Measurements from ENCODE around the gene TBC1D22A.
A peak's percentile ranks its signal among the peaks of the same experiment; 100 is the strongest.

The TBC1D22A gene

GRCh38 chr22:46762238-46763050 is at the start of gene TBC1D22A:
Gene TBC1D22A (plus strand): TSS chr22:46762650. CDS start chr22:46762787, 137 bp downstream.
- H3K4me3 ChIP-seq (replicated peaks in 1 of 2; ENCODE audit: low read depth in 2 of 2, low read length in 2 of 2), result peak within 1 kb of the TSS; percentile 100

GRCh38 chr22:46714550-46714949 is 47.9 kb upstream of the TBC1D22A start:
- TF ChIP-seq CTCF (IDR thresholded peaks at IDR 0.05; ENCODE audit: low read depth, low read length), result no peak
- DNase-seq (ENCODE audit: low read depth in 2 of 2), result peak; percentile 40 to 47

More at GRCh38 chr22:46762238-46763050, at the start of gene TBC1D22A:
- TF ChIP-seq CTCF (IDR thresholded peaks at IDR 0.05; ENCODE audit: low read depth, low read length), result no peak
- DNase-seq (ENCODE audit: low read depth in 2 of 2), result peak; percentile 95

GRCh38 chr22:46719921-46720320 is 42.5 kb upstream of the TBC1D22A start:
- H3K4me3 ChIP-seq (replicated peaks in 1 of 2; ENCODE audit: low read depth in 2 of 2, low read length in 2 of 2), result no peak overlapping the region
- DNase-seq (ENCODE audit: low read depth in 2 of 2), result no peak
- TF ChIP-seq CTCF (IDR thresholded peaks at IDR 0.05; ENCODE audit: low read depth, low read length), result no peak

More at GRCh38 chr22:46714550-46714949, 47.9 kb upstream of the TBC1D22A start:
- no peak overlapping the region for H3K4me3 ChIP-seq (replicated peaks in 1 of 2; ENCODE audit: low read depth in 2 of 2, low read length in 2 of 2)

GRCh38 chr22:46721501-46722085 is 40.9 kb upstream of the TBC1D22A start:
- no peak overlapping the region for H3K4me3 ChIP-seq (replicated peaks in 1 of 2; ENCODE audit: low read depth in 2 of 2, low read length in 2 of 2)
- DNase-seq (ENCODE audit: low read depth in 2 of 2), result no peak
- TF ChIP-seq CTCF (IDR thresholded peaks at IDR 0.05; ENCODE audit: low read depth, low read length), result no peak

GRCh38 chr22:46723882-46724281 is 38.6 kb upstream of the TBC1D22A start:
- no peak overlapping the region for H3K4me3 ChIP-seq (replicated peaks in 1 of 2; ENCODE audit: low read depth in 2 of 2, low read length in 2 of 2)
- no peak for TF ChIP-seq CTCF (IDR thresholded peaks at IDR 0.05; ENCODE audit: low read depth, low read length)
- no peak for DNase-seq (ENCODE audit: low read depth in 2 of 2)

GRCh38 chr22:46725096-46725495 is 37.4 kb upstream of the TBC1D22A start:
- no peak for TF ChIP-seq CTCF (IDR thresholded peaks at IDR 0.05; ENCODE audit: low read depth, low read length)
- no peak overlapping the region for H3K4me3 ChIP-seq (replicated peaks in 1 of 2; ENCODE audit: low read depth in 2 of 2, low read length in 2 of 2)
- no peak for DNase-seq (ENCODE audit: low read depth in 2 of 2)
